Muscle of leg (tissue), 11 donors: ENCODE results near the gene THAP11. TPM values are rescaled to one million over a fixed set of nuclear protein-coding genes. Genes with fewer than 3 reads are reported as not detected.

Source experiments
- DNase-seq: peaks from one replicate; pipeline ENCODE4 v3.0.0; 2013
- H3K27ac ChIP-seq: one replicate; pipeline ENCODE4 v1.5.1; 2013; ENCODE audit warnings: mild to moderate bottlenecking, low read length, control low read depth
- H3K27me3 ChIP-seq: one replicate; pipeline ENCODE4 v1.6.1; 2013; ENCODE audit warnings: low read length; ENCODE audit not compliant: control insufficient read depth, insufficient read depth
- H3K36me3 ChIP-seq: one replicate; pipeline ENCODE4 v1.6.1; 2013; ENCODE audit warnings: low read length; ENCODE audit not compliant: control insufficient read depth, insufficient read depth
- H3K4me1 ChIP-seq: one replicate; pipeline ENCODE4 v1.6.1; 2013; ENCODE audit warnings: low read length; ENCODE audit not compliant: control insufficient read depth, insufficient read depth
- H3K4me3 ChIP-seq: one replicate; pipeline ENCODE4 v1.5.1; 2013; ENCODE audit warnings: low read length, control low read depth
- H3K9me3 ChIP-seq: replicated peaks from 2 replicates; pipeline ENCODE4 v1.6.1; 2013; ENCODE audit warnings: low read depth, low read length; ENCODE audit not compliant: control insufficient read depth
- WGBS: methylation state at CpG from one replicate; pipeline ENCODE4 v1.1.5; 2013; ENCODE audit warnings: missing lambda C conversion rate; ENCODE audit not compliant: insufficient coverage; 5-methylcytosine and 5-hydroxymethylcytosine counted together
- polyA plus RNA-seq, 8 donors: library from polyadenylated mRNA; unstranded; fragments of 120-200 nt; gene quantifications; one replicate each; pipeline versions ENCODE4 v1.2.1 to v1.2.3, GENCODE V29; 2013; ENCODE audit warnings: inconsistent platforms in 1 of 8, low replicate concordance in 1 of 8; ENCODE audit not compliant: insufficient read length in 8 of 8, insufficient read depth in 1 of 8
- total RNA-seq: library from RNA; stranded (reverse); fragments of 120-200 nt; gene quantifications from one replicate; pipeline ENCODE4 v1.2.4, GENCODE V29; 2013

THAP11 gene
- total and polyA plus RNA-seq, 9 donors = 25.3 to 29.5 (median 27.3) TPM

- H3K4me1 ChIP-seq = peaks cover 58% of the 10 kb centered on the region
- peak overlapping the region; percentile 27 for H3K4me3 ChIP-seq
- WGBS = 75% methylated on average over 8 of the region's 18 CpGs
- peak; percentile 93 for DNase-seq
- peak overlapping the region; percentile 100 for H3K27ac ChIP-seq
- peaks cover 84% of the 10 kb centered on the region for H3K36me3 ChIP-seq
- no peaks in the 10 kb centered on the region for H3K9me3 ChIP-seq
- H3K27me3 ChIP-seq = no peaks in the 10 kb centered on the region
Measured at GRCh38 chr16:67882374-67883145, 40.4 kb downstream of the THAP11 start.

- H3K36me3 ChIP-seq = peaks cover 77% of the 10 kb centered on the region
- H3K9me3 ChIP-seq = no peaks in the 10 kb centered on the region
- H3K4me3 ChIP-seq = no peak overlapping the region
- no peak for DNase-seq
- H3K27ac ChIP-seq = peak overlapping the region; percentile 100
- 77% methylated on average over 2 of the region's 6 CpGs for WGBS
- peaks cover 65% of the 10 kb centered on the region for H3K4me1 ChIP-seq
- no peaks in the 10 kb centered on the region for H3K27me3 ChIP-seq
Measured at GRCh38 chr16:67883146-67883871, 41.2 kb downstream of the THAP11 start.

- H3K27me3 ChIP-seq = no peaks in the 10 kb centered on the region
- WGBS = 57% methylated on average over 10 of the region's 11 CpGs
- H3K36me3 ChIP-seq = peaks cover 71% of the 10 kb centered on the region
- peaks cover 68% of the 10 kb centered on the region for H3K4me1 ChIP-seq
- DNase-seq = peak; percentile 37
- H3K27ac ChIP-seq = peak overlapping the region; percentile 100
- no peaks in the 10 kb centered on the region for H3K9me3 ChIP-seq
- no peak overlapping the region for H3K4me3 ChIP-seq
Measured at GRCh38 chr16:67883872-67884261, 41.7 kb downstream of the THAP11 start.

- Histone ChIP-seq H3K27me3 (no peaks in the 10 kb centered on the region), H3K9me3 (no peaks in the 10 kb centered on the region), H3K27ac (peak within 1 kb of the TSS; percentile 100), H3K4me3 (no peak within 1 kb of the TSS), H3K36me3 (peaks cover 63% of the 10 kb centered on the region), H3K4me1 (peaks cover 65% of the 10 kb centered on the region)
- 5% methylated on average over 21 of the region's 22 CpGs for whole genome bisulfite sequencing
- peak; percentile 94 for DNase-seq
Measured at GRCh38 chr16:67884684-67885083, 42.6 kb downstream of the THAP11 start, which contains the start of gene NRN1L. Gene NRN1L, plus strand, starts transcription at chr16:67884885. Its CDS starts 19 bp downstream, at chr16:67884904.

- WGBS = 86% methylated on average over 10 of the region's 12 CpGs
- Histone ChIP-seq H3K27ac (no peak overlapping the region), H3K9me3 (no peaks in the 10 kb centered on the region), H3K4me1 (peaks cover 57% of the 10 kb centered on the region), H3K4me3 (no peak overlapping the region), H3K27me3 (no peaks in the 10 kb centered on the region), H3K36me3 (peaks cover 54% of the 10 kb centered on the region)
- no peak for DNase-seq
Measured at GRCh38 chr16:67885545-67885944, 43.4 kb downstream of the THAP11 start.

DNA sequence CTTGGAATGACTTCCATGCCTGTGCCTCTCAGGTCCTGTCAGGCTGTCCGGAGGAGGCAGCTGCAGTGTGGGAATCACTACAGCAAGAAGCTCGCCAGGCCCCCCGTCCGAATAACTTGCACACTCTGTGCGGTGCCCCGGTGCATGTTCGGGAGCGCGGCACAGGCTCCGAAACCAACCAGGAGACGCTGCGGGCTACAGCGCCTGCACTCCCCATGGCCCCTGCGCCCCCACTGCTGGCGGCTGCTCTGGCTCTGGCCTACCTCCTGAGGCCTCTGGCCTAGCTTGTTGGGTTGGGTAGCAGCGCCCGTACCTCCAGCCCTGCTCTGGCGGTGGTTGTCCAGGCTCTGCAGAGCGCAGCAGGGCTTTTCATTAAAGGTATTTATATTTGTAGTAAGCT is 43.9 kb downstream of the THAP11 start:
- Histone ChIP-seq H3K4me1 (peaks cover 52% of the 10 kb centered on the region), H3K27ac (no peak overlapping the region), H3K27me3 (no peaks in the 10 kb centered on the region), H3K36me3 (peaks cover 50% of the 10 kb centered on the region), H3K4me3 (no peak overlapping the region), H3K9me3 (no peaks in the 10 kb centered on the region)
- WGBS = 87% methylated on average over 15 of the region's 19 CpGs
- DNase-seq = no peak

DNA sequence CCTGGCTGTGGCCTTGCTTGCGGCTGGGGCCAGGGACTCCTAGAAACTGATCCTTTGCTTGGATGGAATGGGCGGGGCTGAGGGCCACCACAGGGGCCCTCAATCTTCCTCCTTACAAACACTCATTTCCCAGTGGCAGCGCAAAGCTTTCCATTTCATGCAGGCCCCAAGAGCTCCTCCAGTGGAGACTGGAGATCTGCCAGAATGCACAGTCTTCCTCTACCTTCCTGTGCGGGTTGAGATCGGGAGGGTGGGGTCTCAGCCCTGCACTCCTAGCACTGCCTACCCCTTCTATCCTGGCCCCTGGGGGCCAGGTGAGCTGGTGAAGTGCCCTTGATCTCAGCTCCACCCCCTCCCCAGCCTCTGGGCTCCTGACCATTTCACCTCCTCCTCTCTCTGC is 44.3 kb downstream of the THAP11 start:
- Histone ChIP-seq H3K27me3 (no peaks in the 10 kb centered on the region), H3K36me3 (peaks cover 46% of the 10 kb centered on the region), H3K4me3 (no peak overlapping the region), H3K27ac (no peak overlapping the region), H3K9me3 (no peaks in the 10 kb centered on the region), H3K4me1 (peaks cover 48% of the 10 kb centered on the region)
- no peak for DNase-seq
- WGBS = 92% methylated on average over 2 of the region's 5 CpGs

DNA sequence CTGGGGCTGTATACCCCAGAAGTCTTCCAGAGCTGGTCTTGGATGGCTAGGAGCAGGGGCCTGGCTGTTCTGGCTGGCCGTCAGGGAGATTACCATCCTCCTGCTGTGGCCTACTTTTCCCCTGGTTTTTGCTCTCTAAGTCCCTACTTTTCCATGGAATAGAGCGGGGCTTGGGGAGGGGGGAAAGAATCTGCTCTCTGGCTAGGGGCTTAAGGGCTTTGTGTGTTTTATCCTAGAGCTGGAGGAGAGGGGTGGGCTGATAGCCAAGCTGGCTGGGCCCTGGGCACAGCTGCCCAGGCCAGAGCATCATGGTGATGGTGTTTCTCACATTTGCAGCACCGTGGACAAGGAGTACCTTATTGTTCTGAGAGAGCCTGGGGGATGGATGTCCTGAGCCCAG is 46.2 kb downstream of the THAP11 start:
- Histone ChIP-seq H3K27me3 (no peaks in the 10 kb centered on the region), H3K9me3 (no peaks in the 10 kb centered on the region), H3K4me3 (no peak overlapping the region), H3K4me1 (peaks cover 30% of the 10 kb centered on the region), H3K27ac (peak overlapping the region; percentile 35), H3K36me3 (peaks cover 29% of the 10 kb centered on the region)
- 100% methylated on average over 1 of the region's 3 CpGs for WGBS
- peak; percentile 41 for DNase-seq

DNA sequence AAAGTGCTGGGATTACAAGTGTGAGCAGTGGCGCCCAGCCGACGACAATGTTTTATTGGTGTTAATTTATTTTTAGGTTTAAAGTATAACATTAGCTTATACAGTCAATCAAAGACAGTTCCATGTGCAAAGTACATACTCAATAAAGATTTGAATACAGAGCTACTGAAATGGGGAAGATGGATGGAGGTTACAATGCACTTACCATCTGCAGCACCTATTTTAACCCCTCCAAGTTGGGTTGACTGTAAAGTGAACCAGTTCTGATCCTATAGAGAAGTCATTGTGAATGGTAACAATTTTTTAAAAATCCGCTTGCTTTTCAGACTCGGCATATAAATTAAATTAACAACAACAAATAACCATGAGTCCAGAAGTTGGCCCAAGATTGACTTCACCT is 50.3 kb downstream of the THAP11 start:
- Histone ChIP-seq H3K4me3 (peak overlapping the region; percentile 49), H3K36me3 (no peaks in the 10 kb centered on the region), H3K4me1 (peaks cover 28% of the 10 kb centered on the region), H3K27ac (no peak overlapping the region), H3K27me3 (no peaks in the 10 kb centered on the region), H3K9me3 (no peaks in the 10 kb centered on the region)
- no CpG with 5 or more reads among the region's 5 CpGs for WGBS
- DNase-seq = no peak
